ENCODE data around the gene PPP2R5C.
"Not testable (repeated sequence)": the region's sequence is repeated elsewhere in the genome, so short reads cannot be mapped to it uniquely, and the experiment has no call there.

Gene PPP2R5C

DNA sequence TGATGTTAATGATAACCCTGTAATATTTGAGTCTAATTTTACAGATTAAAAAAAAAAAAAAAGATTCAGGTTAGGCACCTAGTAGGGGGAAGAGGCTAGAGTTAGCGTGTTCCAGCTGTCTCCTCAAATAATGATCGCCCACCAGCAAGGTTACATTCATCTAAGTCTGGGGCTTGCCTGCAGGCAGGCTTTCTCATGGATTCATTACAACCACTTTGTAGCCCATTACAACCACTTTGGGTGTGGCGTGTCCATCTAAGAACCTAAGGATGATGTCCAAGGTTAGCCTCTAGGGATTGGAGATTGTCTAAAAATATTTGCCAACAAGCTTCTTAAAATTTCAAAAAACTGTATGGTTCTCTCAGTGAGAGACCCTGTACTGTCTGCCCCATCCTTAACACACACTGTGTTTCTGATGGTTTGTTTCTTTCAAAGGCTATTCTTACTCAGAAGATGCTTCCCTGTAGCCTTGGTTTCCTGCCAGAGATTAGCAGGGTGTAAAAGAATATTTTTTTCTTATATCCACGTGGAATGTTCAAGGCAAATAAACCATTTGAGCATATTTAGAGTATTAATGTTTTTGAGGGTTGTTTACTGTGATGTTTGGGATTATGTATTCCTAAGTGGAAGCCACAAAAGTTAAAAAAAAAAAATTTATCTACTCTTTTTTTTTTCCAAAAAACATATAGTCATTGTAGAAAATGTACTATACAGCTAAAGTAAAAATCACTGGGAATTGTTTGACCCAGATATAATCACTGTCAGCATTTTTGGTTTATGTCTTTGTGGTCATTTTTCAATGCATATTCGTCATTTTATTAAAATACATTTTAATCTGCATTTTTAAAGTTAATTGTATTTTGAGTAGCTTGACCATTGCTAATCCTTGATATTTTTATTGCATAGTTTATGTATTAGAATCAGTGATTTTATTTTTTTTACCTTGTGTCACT, 204.5 kb downstream of the PPP2R5C start:
- Histone ChIP-seq H3K27me3 (ENCODE audit: control insufficient read depth, insufficient read depth, low read length) (no peaks in the 10 kb centered on the region), H3K4me3 (ENCODE audit: low read length) (peak overlapping the region; percentile 97), H3K27ac (ENCODE audit: low read depth, low read length) (peak overlapping the region; percentile 95), H3K9ac (ENCODE audit: low read length) (peak overlapping the region; percentile 95), H3K4me1 (ENCODE audit: control insufficient read depth, insufficient read depth, low read length) (peaks cover 25% of the 10 kb centered on the region), H3K36me3 (ENCODE audit: control insufficient read depth, insufficient read depth, low read length) (peaks cover 2% of the 10 kb centered on the region)

DNA sequence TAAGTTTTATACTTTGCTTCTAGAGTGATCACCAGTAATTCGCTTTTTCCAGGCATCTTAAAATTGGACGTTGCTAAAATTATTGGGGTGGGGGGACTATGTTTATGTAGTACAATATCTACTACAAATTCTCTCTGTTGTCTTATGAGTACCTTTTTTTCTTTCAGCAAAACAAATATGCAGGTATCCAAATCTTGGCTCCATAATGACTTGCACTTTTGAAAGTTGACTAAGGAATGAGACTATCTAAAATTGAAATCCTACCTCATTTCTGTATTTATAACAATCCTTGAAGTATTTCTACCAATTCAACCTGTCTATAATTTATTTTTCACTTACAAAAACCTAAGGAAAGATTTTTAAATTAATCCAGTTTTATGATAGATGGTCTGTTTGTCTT, 205.2 kb downstream of the PPP2R5C start:
- Histone ChIP-seq H3K27me3 (ENCODE audit: control insufficient read depth, insufficient read depth, low read length) (no peaks in the 10 kb centered on the region), H3K27ac (ENCODE audit: low read depth, low read length) (no peak overlapping the region), H3K36me3 (ENCODE audit: control insufficient read depth, insufficient read depth, low read length) (peaks cover 2% of the 10 kb centered on the region), H3K9ac (ENCODE audit: low read length) (no peak overlapping the region), H3K4me3 (ENCODE audit: low read length) (no peak overlapping the region), H3K4me1 (ENCODE audit: control insufficient read depth, insufficient read depth, low read length) (peaks cover 27% of the 10 kb centered on the region)

DNA sequence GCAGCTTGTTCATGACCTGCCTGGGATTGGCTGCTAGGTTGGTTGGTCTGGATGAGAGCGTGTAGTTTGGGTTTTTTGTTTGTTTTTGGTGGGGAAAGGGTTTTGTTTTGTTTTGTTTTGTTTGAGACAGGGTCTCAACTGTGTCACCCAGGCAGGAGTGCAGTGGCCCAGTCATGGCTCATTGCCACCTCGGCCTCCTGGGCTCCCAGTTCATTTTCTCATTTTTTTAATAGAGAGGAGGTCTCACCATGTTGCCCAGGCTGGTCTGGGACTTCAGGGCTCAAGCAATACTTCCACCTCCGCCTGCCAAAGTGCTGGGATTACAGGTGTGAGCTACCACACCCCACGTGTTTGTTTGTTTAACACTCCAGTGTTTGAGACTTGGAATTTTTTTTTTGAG, 206.7 kb downstream of the PPP2R5C start:
- Histone ChIP-seq H3K4me1 (ENCODE audit: control insufficient read depth, insufficient read depth, low read length) (peaks cover 24% of the 10 kb centered on the region), H3K27me3 (ENCODE audit: control insufficient read depth, insufficient read depth, low read length) (no peaks in the 10 kb centered on the region), H3K4me3 (ENCODE audit: low read length) (no peak overlapping the region), H3K36me3 (ENCODE audit: control insufficient read depth, insufficient read depth, low read length) (peaks cover 2% of the 10 kb centered on the region), H3K9ac (ENCODE audit: low read length) (no peak overlapping the region), H3K27ac (ENCODE audit: low read depth, low read length) (no peak overlapping the region)

DNA sequence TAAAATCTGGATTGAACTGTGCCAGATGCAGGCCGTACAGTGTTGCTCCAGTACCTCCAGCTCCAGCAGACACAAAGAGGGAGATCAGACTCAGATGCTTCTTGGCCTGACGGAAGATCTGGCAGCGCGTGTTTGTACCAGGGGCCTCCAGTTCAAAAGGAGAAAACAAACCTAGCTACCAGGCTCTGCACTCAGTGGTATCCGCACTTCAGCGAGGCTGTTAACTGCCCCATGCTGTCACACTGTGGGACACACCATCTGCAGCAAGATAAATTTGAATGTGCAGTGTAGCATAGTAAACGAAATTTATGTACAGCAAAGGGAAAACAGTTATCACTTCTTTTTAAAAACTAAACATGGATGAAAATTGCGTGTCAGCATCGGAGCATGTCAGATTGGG, 208.0 kb downstream of the PPP2R5C start:
- H3K27ac ChIP-seq (ENCODE audit: low read depth, low read length), result no peak overlapping the region
- peaks cover 17% of the 10 kb centered on the region for H3K4me1 ChIP-seq (ENCODE audit: control insufficient read depth, insufficient read depth, low read length)

DNA sequence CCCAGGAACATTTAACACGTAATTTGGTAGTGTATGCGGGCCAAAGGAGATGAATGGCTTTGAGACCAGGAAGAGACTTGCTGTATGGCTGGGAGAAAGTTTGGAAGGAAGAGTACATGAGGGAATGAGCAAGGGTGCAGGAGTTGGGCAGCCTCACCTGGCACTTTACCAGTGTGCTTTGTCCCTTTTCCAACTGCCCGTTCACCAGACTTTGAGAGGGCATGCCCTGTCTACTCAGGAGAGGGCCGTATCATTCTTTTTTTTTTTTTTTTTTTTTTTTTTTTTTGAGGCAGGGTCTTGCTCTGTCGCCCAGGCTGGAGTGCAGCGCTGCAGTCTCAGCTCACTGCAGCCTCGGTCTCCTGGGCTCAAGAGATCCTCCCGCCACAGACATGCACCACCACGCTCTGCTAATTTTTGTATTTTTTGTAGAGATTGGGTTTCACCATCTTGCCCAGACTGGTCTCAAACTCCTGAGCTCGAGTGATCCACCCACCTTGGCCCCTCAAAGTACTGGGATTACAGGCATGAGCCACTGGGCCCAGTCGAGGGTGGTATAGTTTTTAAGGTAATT, 209.4 kb downstream of the PPP2R5C start:
- no peak overlapping the region for H3K4me3 ChIP-seq (ENCODE audit: low read length)
- H3K27ac ChIP-seq (ENCODE audit: low read depth, low read length), result no peak overlapping the region
- peaks cover 2% of the 10 kb centered on the region for H3K36me3 ChIP-seq (ENCODE audit: control insufficient read depth, insufficient read depth, low read length)
- H3K4me1 ChIP-seq (ENCODE audit: control insufficient read depth, insufficient read depth, low read length), result peaks cover 13% of the 10 kb centered on the region
- no peak overlapping the region for H3K9ac ChIP-seq (ENCODE audit: low read length)
- H3K27me3 ChIP-seq (ENCODE audit: control insufficient read depth, insufficient read depth, low read length), result no peaks in the 10 kb centered on the region

More for the DNA sequence above, 208.0 kb downstream of the PPP2R5C start:
- Histone ChIP-seq H3K27me3 (ENCODE audit: control insufficient read depth, insufficient read depth, low read length) (no peaks in the 10 kb centered on the region), H3K36me3 (ENCODE audit: control insufficient read depth, insufficient read depth, low read length) (peaks cover 2% of the 10 kb centered on the region), H3K9ac (ENCODE audit: low read length) (no peak overlapping the region), H3K4me3 (ENCODE audit: low read length) (no peak overlapping the region)

DNA sequence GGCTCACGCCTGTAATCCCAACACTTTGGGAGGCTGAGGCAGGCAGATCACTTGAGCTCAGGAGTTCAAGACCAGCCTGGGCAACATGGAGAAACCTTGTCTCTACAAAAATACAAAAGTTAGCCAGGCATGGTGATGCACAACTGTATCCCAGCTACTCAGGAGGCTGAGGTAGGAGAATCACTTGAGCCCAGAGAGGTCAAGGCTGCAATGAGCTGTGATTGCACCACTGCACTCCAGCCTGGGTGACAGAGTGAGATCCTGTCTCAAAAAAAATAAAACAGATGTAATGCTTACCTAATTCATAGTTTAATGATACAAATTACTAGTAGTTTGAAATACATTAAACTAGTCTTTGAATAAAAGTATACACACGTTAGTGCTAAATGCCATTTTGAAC, 209.9 kb downstream of the PPP2R5C start:
- not testable (repeated sequence) for H3K36me3 ChIP-seq (ENCODE audit: control insufficient read depth, insufficient read depth, low read length); H3K4me3 ChIP-seq (ENCODE audit: low read length); H3K9ac ChIP-seq (ENCODE audit: low read length); H3K27me3 ChIP-seq (ENCODE audit: control insufficient read depth, insufficient read depth, low read length)
- peak overlapping the region; percentile 60 for H3K27ac ChIP-seq (ENCODE audit: low read depth, low read length)
- H3K4me1 ChIP-seq (ENCODE audit: control insufficient read depth, insufficient read depth, low read length), result peaks cover 12% of the 10 kb centered on the region

DNA sequence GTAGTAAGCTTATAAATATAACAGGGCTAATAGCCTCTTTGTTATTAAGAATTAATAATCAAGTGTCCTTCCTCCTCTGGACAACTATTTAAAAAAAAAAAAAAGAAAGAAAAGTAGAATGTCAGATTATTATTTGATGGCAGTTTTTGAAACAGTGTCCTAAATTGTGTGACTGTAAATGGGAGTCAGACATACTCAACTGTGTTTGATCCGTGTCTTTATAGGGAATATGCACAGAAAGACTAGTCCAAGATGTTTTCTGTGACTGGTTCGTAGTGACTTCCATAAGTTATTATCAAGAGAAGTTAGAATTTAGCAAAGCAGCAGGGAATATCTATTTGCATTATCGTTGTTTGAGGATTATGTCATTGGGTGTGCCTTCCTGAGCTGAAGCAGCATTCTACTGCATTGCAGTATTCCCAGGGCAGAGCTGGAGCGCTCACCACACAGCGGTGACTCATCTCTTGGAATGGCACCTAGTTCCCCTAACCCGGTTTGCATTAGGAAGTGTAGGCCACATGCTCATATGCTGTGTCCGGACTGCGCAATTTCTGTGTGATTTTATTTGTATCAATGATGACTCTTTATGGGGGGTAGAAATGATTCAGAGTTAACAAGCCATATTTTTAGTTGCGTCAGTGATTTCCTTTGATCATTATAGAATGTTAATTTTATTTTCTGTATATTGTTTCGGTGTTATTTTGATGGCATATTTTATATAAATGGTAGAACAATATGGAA, 210.8 kb downstream of the PPP2R5C start:
- Histone ChIP-seq H3K27ac (ENCODE audit: low read depth, low read length) (peak overlapping the region; percentile 60), H3K9ac (ENCODE audit: low read length) (no peak overlapping the region), H3K36me3 (ENCODE audit: control insufficient read depth, insufficient read depth, low read length) (peaks cover 2% of the 10 kb centered on the region), H3K4me1 (ENCODE audit: control insufficient read depth, insufficient read depth, low read length) (peaks cover 12% of the 10 kb centered on the region), H3K4me3 (ENCODE audit: low read length) (no peak overlapping the region), H3K27me3 (ENCODE audit: control insufficient read depth, insufficient read depth, low read length) (no peaks in the 10 kb centered on the region)

DNA sequence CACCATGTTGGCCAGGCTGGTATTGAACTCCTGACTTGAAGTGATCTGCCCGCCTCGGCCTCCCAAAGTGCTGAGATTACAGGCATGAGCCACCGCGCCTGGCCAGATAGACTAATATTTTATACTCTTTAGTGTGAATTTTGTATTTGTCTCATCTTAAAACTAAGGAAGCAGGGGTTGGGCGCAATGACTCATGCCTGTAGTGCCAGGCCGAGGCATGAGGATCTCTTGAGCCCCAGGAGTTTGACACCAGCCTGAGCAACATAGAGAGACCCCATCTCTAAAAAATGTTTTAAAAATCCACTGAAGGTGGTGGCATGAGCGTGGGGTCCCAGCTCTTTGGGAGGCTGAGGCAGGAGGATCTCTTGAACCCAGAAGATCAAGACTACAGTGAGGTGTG, 211.8 kb downstream of the PPP2R5C start:
- peak overlapping the region; percentile 60 for H3K27ac ChIP-seq (ENCODE audit: low read depth, low read length)

DNA sequence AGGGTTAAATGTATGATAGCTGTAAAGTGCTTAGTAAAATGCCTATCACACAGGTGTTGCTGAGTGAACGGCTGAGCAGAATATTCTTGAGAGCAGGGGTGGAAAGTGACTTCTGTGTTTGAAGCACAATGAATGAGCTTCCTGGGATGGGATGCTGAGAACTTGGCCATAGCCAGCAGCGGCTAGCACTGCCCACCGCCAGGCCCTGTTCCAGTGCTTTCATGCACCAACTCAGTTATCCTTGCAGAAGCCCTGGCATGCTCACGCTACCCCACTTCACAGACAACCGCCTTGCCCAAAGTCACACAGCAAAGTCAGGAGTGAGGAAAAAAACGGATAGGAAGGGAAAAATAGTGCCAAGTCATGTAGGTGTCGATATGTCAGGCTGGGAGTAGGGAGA, 213.7 kb downstream of the PPP2R5C start:
- Histone ChIP-seq H3K27ac (ENCODE audit: low read depth, low read length) (no peak overlapping the region), H3K36me3 (ENCODE audit: control insufficient read depth, insufficient read depth, low read length) (peaks cover 8% of the 10 kb centered on the region), H3K4me1 (ENCODE audit: control insufficient read depth, insufficient read depth, low read length) (peaks cover 16% of the 10 kb centered on the region), H3K4me3 (ENCODE audit: low read length) (no peak overlapping the region), H3K9ac (ENCODE audit: low read length) (no peak overlapping the region), H3K27me3 (ENCODE audit: control insufficient read depth, insufficient read depth, low read length) (no peaks in the 10 kb centered on the region)

More for the DNA sequence above, 211.8 kb downstream of the PPP2R5C start:
- H3K4me1 ChIP-seq (ENCODE audit: control insufficient read depth, insufficient read depth, low read length), result peaks cover 12% of the 10 kb centered on the region
- H3K27me3 ChIP-seq (ENCODE audit: control insufficient read depth, insufficient read depth, low read length), result no peaks in the 10 kb centered on the region
- H3K36me3 ChIP-seq (ENCODE audit: control insufficient read depth, insufficient read depth, low read length), result peaks cover 2% of the 10 kb centered on the region
- H3K4me3 ChIP-seq (ENCODE audit: low read length), result no peak overlapping the region
- no peak overlapping the region for H3K9ac ChIP-seq (ENCODE audit: low read length)

All from rectal smooth muscle tissue (tissue), 1 donor.